ENCODE data around the gene SERPINB1. TPM values are rescaled to one million over a fixed set of nuclear protein-coding genes. Genes with fewer than 3 reads are reported as not detected.
"Not testable (repeated sequence)": the region's sequence is repeated elsewhere in the genome, so short reads cannot be mapped to it uniquely, and the experiment has no call there.

Gene SERPINB1
- polyA plus RNA-seq, 1 experiment: 22.4 TPM

- Histone ChIP-seq H3K27ac (ENCODE audit: low read depth, low read length) (no peak overlapping the region), H3K27me3 (ENCODE audit: control insufficient read depth, insufficient read depth, low read length) (no peaks in the 10 kb centered on the region), H3K4me3 (ENCODE audit: low read depth, low read length) (no peak overlapping the region), H3K9me3 (ENCODE audit: control insufficient read depth, insufficient read depth, low read length) (no peaks in the 10 kb centered on the region)
- DNase-seq (ENCODE audit: low read depth, low spot score): no peak
- no peak for TF ChIP-seq CTCF (IDR thresholded peaks at IDR 0.05; ENCODE audit: low read depth, low read length)
- ChIA-PET POLR2A (no interaction called here), CTCF (interaction anchor here (1.0 kb wide), 1 partner anchor 16 kb away, joined by 4 read pairs; no protein-coding TSS in a partner anchor)
Measured at GRCh38 chr6:2806644-2807043, 35.0 kb downstream of the SERPINB1 start.

- no peak for DNase-seq (ENCODE audit: low read depth, low spot score)
- TF ChIP-seq CTCF (IDR thresholded peaks at IDR 0.05; ENCODE audit: low read depth, low read length): no peak
- Histone ChIP-seq H3K27ac (ENCODE audit: low read depth, low read length) (no peak overlapping the region), H3K27me3 (ENCODE audit: control insufficient read depth, insufficient read depth, low read length) (no peaks in the 10 kb centered on the region), H3K9me3 (ENCODE audit: control insufficient read depth, insufficient read depth, low read length) (no peaks in the 10 kb centered on the region), H3K4me3 (ENCODE audit: low read depth, low read length) (no peak overlapping the region)
- POLR2A ChIA-PET: no interaction called here
- CTCF ChIA-PET: no interaction called here
Measured at GRCh38 chr6:2805031-2805430, 36.6 kb downstream of the SERPINB1 start.

DNA sequence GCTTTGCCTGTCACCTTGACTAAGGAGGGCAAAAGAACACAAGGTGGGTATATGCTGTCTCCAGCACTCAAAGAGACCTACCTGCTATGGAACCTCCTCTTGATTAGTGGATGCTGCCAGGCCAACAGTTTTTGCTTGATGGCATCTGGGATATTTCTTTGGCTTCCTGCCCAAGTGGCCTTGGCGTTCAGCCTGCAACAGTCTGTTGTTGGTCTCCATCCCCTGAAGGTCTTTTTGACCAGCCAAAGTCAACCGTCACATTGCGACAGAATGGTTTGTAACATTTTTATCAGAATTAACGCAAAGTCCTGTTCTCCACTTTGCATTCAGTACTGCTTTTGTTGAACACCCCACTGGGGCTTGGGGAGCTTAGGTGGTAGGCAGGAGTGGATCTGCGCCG is 37.1 kb downstream of the SERPINB1 start:
- DNase-seq (ENCODE audit: low read depth, low spot score): no peak
- H3K9me3 ChIP-seq (ENCODE audit: control insufficient read depth, insufficient read depth, low read length): no peaks in the 10 kb centered on the region
- ChIA-PET CTCF (interaction anchor here (0.6 kb wide), 1 partner anchor 1193 kb away, joined by 4 read pairs; no protein-coding TSS in a partner anchor), POLR2A (interaction anchor here (1.6 kb wide), 1 partner anchor 37 kb away, joined by 4 read pairs; the partner anchor contains the start of gene SERPINB1)
- no peaks in the 10 kb centered on the region for H3K27me3 ChIP-seq (ENCODE audit: control insufficient read depth, insufficient read depth, low read length)
- H3K4me3 ChIP-seq (ENCODE audit: low read depth, low read length): no peak overlapping the region
- no peak for TF ChIP-seq CTCF (IDR thresholded peaks at IDR 0.05; ENCODE audit: low read depth, low read length)
- H3K27ac ChIP-seq (ENCODE audit: low read depth, low read length): no peak overlapping the region

GRCh38 chr6:2803731-2804429 is 37.8 kb downstream of the SERPINB1 start:
- Histone ChIP-seq H3K9me3 (ENCODE audit: control insufficient read depth, insufficient read depth, low read length) (no peaks in the 10 kb centered on the region), H3K27me3 (ENCODE audit: control insufficient read depth, insufficient read depth, low read length) (no peaks in the 10 kb centered on the region), H3K27ac (ENCODE audit: low read depth, low read length) (no peak overlapping the region), H3K4me3 (ENCODE audit: low read depth, low read length) (no peak overlapping the region)
- no peak for TF ChIP-seq CTCF (IDR thresholded peaks at IDR 0.05; ENCODE audit: low read depth, low read length)
- no peak for DNase-seq (ENCODE audit: low read depth, low spot score)
- POLR2A ChIA-PET: interaction anchor here (1.6 kb wide), 1 partner anchor 38 kb away, joined by 4 read pairs; the partner anchor contains the start of gene SERPINB1
- CTCF ChIA-PET: interaction anchor here (0.6 kb wide), 1 partner anchor 1192 kb away, joined by 4 read pairs; no protein-coding TSS in a partner anchor

DNA sequence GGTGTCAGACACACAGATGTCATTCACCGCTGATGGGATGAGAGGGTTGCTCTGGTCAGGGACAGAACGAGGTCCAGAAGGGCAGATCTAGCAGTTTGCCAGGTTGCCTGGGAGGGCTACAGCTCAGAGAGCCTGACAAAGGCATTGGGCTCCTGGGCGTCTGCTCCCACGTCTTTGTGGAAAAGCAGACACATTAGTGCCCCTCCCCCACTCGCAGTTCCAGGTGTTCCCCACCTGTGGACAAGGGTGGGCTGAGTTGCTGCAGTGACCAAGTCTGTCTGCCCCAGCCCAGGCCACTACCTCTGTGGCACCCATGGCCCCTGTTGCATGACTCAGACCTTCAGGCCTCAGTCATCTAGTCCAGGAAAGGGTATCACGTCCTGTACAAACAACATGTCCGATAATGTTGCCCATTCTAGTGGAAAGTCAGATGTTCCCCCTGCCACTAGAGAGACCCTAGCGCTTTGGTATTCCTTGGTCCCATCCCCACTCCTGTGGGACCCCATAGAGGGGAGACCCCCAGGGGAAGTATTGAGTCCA is 39.1 kb downstream of the SERPINB1 start:
- H3K27me3 ChIP-seq (ENCODE audit: control insufficient read depth, insufficient read depth, low read length): no peaks in the 10 kb centered on the region
- H3K4me3 ChIP-seq (ENCODE audit: low read depth, low read length): no peak overlapping the region
- H3K27ac ChIP-seq (ENCODE audit: low read depth, low read length): no peak overlapping the region
- no peaks in the 10 kb centered on the region for H3K9me3 ChIP-seq (ENCODE audit: control insufficient read depth, insufficient read depth, low read length)
- TF ChIP-seq CTCF (IDR thresholded peaks at IDR 0.05; ENCODE audit: low read depth, low read length): no peak
- ChIA-PET POLR2A (no interaction called here), CTCF (no interaction called here)
- no peak for DNase-seq (ENCODE audit: low read depth, low spot score)

DNA sequence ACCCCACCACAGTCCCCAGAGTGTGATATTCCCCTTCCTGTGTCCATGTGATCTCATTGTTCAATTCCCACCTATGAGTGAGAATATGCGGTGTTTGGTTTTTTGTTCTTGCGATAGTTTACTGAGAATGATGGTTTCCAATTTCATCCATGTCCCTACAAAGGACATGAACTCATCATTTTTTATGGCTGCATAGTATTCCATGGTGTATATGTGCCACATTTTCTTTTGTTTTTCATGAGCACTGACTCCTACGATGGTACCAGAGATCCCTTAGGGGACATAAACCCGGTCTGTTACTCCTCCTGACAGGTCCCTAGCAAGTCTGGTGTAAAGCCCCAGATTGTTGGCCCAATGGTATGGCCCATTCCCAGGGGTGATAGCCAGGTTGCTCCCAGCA is 40.0 kb downstream of the SERPINB1 start:
- POLR2A ChIA-PET; DNase-seq (ENCODE audit: low read depth, low spot score); H3K27me3 ChIP-seq (ENCODE audit: control insufficient read depth, insufficient read depth, low read length); H3K9me3 ChIP-seq (ENCODE audit: control insufficient read depth, insufficient read depth, low read length); H3K27ac ChIP-seq (ENCODE audit: low read depth, low read length); H3K4me3 ChIP-seq (ENCODE audit: low read depth, low read length): not testable (repeated sequence)
- CTCF ChIA-PET: interaction anchor here (0.5 to 0.7 kb wide), 2 partner anchors 10 to 40 kb away, joined by 3 read pairs; no protein-coding TSS in a partner anchor

All from AG04450 (cell line).